Stimulated activated CD4-positive, alpha-beta T cell treated with anti-CD3 and anti-CD28 coated beads, TNF-alpha, amount 100 ng/mL, for 4 hours (primary cell): Measurements from ENCODE around the gene HOMEZ.
"Not testable (repeated sequence)": the region's sequence is repeated elsewhere in the genome, so short reads cannot be mapped to it uniquely, and the experiment has no call there.

Experiments
- DNase-seq, 3 experiments: peaks; one replicate each; pipeline ENCODE4 v3.0.0-alpha.2; 2020; ENCODE audit warnings: low read depth in 3 of 3

Gene HOMEZ, protein sequence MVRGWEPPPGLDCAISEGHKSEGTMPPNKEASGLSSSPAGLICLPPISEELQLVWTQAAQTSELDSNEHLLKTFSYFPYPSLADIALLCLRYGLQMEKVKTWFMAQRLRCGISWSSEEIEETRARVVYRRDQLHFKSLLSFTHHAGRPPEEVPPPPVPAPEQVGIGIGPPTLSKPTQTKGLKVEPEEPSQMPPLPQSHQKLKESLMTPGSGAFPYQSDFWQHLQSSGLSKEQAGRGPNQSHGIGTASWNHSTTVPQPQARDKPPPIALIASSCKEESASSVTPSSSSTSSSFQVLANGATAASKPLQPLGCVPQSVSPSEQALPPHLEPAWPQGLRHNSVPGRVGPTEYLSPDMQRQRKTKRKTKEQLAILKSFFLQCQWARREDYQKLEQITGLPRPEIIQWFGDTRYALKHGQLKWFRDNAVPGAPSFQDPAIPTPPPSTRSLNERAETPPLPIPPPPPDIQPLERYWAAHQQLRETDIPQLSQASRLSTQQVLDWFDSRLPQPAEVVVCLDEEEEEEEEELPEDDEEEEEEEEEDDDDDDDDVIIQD

DNA sequence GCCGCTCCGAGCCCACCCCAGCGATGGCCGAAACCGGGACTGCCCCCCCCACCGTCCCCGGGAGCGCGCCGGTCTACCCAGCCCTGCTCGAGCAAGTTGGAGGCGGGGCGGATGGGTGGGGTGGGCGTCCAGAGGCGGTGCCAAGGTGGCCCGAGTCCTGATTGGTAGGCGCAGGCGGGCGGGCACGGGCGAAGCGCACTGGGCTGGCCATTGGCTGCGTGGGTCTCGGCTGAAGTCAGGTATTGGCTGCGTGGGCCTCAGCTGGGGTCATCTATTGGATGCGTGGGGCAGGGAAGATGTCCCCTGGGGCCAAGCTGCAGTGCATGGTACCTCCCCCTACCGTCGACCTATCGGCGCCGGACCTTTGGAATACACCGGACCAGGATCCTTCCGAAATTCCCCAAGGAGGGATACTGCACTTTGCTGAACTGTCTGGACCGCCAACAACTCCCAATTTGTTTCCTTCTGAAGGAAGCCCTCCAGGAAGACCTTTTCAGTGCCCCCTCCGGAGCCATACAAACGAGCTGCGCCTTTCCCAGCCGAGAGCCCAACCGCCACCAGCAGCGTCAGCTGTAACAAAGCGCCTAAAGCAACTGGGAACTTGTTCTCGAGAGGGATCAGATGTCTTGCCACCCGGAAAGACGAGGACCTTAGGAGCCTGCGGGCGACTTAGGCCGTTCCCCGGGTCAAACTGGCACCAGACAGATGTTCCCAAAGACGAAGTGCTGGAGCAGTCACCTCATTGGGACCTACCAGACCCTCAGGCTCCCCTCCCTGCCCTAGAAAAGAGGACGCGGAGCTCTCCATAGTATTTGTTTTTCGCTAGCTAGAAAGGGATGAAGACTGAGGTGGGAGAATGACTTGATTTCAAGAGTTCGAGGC lies at the start of gene HOMEZ:
TSS of gene HOMEZ (minus strand) at position 113 of the 882 bp plus-strand sequence. CDS start 180 bp downstream, outside the sequence.
- DNase-seq = peak; percentile 95 to 97 (median 96)

DNA sequence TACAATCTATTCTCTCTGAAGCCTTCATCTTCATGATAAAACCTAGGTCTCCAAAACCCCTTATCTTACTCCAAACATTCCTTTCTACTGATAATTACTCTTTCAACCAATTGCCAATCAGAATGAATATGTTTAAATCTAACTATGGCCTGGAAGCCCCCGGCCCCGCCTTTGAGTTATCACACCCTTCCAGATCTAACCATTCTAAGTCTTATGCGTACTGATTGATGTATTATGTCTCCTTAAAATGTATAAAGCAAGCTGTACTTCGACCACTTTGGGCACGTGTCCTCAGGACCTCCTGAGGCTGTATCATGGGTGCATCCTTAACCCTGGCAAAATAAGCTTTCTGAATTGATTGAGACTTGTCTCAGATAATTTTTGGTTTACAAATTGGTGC lies 49.7 kb upstream of the HOMEZ start:
- DNase-seq = no peak

DNA sequence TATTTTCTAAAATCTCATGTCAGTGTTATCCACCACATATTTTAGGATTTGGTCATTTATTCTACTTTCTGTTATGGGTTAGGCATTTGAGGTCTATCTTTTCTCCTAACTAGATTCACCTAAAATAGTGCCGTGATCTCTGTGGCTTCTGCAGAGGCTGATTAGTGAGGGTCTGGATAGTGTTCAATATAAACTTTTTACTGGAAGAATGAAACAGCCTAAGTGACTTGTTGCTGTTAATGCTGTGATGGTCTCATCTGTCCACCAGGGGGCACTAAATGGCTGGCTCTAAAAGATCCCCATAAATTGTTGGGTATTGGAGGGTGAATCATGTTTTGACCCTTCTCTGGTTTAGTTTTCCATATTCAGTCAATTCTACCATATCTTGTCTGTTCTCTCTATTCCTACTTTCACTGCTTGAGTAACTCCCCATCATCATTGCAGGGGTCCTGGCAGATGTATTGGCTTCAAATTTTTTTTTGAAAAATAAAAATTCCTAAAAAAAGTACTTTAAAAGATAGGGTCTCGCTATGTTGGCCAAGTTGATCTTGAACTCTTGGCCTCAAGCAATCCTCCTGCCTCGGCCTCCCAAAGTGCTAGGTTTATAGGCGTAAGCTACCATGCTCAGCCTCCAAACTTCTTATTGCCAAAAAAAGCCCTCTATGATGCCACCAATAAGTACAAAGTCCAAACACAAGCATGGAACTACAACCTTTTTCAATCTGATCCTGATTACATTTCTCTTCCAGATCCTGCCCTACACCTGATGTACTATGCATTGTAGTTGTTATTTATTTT lies 42.2 kb upstream of the HOMEZ start:
- DNase-seq = peak in 2 of 3 experiments; percentile 38 to 52

DNA sequence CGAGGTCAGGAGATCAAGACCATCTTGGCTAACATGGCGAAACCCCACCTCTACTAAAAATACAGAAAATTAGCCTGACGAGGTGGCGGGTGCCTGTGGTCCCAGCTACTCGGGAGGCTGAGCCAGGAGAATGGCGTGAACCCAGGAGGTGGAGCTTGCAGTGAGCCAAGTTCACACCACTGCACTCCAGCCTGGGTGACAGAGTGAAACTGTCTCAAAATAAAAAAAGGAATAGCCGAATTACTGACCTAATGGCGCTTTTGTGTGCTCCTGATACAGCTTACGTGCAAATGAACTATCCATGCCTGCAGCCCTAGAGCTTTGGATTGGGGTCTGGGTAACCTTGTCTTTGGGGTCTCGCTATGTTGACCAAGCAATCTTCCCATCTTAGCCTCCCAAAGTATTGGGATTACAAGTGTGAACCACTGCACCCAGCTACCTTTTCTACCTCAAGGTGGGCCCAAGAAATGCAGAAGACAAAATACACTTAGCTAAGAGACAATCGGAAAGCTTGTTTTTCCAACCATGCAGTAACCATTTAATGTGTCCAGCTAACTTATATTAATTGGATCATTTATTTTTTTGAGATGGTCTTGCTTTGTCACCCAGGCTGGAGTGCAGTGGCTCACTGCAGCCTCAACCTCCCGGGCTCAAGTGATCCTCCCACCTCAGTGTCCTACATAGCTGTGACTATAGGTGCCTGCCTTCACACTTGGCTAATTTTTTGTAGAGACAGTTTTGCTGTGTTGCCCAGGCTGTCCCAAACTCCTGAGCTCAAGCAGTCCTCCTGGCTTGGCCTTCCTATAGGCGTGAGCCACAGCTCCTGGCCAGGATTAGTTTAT lies 40.8 kb upstream of the HOMEZ start:
- no peak for DNase-seq

DNA sequence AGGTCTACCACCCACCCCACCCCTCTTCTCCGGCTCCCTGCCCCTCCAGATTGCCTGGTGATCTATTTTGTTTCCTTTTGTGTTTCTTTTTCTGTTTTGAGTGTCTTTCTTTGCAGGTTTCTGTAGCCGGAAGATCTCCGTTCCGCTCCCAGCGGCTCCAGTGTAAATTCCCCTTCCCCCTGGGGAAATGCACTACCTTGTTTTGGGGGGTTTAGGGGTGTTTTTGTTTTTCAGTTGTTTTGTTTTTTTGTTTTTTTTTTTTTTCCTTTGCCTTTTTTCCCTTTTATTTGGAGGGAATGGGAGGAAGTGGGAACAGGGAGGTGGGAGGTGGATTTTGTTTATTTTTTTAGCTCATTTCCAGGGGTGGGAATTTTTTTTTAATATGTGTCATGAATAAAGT lies 39.8 kb upstream of the HOMEZ start:
- not testable (repeated sequence) for DNase-seq

DNA sequence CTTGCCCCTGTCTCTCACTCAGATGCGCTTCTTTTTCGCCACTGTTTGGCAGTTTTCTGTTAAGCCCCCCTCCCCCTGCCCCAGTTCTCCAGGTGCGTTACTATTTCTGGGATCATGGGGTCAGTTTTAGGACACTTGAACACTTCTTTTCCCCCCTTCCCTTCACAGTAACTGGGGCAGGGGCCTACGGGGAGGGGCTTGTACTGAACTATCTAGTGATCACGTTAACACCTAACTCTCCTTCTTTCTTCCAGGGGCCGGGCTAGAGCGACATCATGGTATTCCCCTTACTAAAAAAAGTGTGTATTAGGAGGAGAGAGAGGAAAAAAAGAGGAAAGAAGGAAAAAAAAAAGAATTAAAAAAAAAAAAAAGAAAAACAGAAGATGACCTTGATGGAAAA lies 39.1 kb upstream of the HOMEZ start:
- DNase-seq = no peak

DNA sequence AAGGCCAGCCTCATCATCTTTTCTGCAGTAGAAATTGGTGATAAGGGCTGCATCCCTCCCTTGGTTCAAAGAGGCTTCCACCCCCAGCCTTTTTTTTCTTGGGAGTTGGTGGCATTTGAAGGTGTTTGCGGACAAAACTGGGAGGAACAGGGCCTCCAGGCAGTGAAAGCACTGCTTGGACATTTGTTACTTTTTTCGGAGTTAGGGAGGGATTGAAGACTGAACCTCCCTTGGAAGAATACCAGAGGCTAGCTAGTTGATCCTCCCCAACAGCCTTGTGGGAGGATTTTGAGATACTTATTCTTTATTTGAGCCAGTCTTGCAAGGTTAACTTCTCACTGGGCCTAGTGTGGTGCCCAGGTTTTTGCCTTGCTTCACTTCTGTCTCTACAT lies 38.5 kb upstream of the HOMEZ start:
- no peak for DNase-seq

DNA sequence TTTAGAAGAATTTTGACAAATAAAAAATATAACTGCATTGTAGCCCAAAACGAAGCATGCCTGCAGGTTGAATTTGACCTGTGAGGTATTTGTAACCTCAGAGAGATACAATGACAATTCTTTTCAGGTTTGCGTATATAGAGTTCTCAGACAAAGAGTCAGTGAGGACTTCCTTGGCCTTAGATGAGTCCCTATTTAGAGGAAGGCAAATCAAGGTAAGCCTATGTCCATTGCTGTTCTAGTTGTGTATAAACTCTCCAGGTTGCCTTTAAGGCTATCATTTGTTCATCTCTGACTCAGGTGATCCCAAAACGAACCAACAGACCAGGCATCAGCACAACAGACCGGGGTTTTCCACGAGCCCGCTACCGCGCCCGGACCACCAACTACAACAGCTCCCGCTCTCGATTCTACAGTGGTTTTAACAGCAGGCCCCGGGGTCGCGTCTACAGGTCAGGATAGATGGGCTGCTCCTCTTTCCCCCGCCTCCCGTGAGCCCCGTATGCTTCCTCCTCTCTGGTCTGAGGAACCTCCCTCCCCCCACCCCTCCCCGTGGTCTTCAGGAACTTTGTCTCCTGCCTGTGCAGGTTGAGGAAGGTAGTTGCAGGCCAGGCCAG lies 38.0 kb upstream of the HOMEZ start:
- DNase-seq = no peak

DNA sequence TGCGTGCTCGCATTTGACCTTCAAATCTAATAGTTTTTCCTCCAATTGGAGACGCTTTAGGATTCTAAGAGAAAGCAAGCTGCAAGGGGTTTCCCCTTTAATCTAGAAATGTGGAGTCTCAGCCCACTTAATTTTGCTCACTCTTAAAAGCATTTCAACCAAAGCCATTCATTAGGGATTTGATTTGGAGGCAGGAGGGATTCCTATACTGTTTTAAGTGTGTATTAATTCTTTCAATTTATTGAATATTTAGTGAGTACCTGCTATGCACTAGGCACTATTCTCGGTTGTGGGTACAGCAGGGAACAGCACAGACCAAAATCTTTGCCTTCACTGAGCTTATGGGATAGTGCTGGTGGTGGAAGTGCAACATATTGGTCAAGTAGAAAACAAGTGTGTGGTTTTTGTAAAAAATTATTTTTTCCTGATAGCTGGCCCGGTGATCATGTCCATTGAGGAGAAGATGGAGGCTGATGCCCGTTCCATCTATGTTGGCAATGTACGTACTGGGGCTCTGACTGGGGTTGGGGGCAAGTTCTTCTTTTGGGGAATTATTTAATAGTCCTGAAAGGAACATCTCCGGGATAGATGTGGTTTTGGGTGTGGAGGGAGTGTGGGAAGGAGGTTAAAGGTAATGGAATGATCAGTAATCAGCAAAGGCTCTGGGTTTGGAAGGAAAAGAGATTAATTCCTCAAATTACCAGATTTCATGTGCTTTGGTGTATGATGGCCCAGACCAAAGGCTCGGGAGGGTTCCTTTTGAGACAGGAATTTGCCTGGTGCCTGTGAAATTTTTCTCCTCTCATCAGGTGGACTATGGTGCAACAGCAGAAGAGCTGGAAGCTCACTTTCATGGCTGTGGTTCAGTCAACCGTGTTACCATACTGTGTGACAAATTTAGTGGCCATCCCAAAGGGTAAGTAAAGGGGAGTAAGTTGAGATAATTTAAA lies 36.9 kb upstream of the HOMEZ start:
- DNase-seq = no peak

DNA sequence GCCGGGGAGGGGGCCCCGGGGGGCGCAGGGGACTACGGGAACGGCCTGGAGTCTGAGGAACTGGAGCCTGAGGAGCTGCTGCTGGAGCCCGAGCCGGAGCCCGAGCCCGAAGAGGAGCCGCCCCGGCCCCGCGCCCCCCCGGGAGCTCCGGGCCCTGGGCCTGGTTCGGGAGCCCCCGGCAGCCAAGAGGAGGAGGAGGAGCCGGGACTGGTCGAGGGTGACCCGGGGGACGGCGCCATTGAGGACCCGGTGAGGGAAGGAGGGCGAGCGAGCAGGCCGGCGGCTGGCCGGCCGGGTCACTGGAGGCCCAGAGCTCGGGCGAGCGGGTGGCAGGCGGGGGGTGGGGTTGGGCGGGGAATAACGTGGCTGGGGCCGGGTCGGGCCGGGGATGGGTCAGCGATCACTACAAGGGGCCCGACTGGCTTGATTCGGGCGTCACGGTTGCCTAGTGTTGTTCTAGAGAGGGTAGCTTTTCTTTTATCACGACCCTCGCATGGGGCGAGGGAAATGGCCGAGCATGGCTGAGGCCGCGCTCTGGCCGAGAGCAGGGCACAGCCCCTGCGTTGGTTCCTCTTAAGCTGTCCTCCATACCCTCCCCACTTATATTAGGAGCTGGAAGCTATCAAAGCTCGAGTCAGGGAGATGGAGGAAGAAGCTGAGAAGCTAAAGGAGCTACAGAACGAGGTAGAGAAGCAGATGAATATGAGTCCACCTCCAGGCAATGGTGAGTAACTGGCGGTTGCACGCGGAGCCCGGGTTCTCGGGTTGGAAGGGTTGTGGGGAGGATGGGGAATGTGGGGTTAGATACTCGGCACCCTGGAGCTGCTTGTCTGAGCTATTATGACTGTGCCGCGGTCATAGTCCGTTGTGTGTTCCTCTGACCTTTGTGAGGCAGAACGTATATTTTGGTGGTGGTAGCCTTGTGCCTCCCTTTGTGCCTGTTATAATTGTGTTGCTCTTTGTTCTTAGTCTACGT lies 35.9 kb upstream of the HOMEZ start:
- DNase-seq = peak in 1 of 3 experiments; percentile 25

DNA sequence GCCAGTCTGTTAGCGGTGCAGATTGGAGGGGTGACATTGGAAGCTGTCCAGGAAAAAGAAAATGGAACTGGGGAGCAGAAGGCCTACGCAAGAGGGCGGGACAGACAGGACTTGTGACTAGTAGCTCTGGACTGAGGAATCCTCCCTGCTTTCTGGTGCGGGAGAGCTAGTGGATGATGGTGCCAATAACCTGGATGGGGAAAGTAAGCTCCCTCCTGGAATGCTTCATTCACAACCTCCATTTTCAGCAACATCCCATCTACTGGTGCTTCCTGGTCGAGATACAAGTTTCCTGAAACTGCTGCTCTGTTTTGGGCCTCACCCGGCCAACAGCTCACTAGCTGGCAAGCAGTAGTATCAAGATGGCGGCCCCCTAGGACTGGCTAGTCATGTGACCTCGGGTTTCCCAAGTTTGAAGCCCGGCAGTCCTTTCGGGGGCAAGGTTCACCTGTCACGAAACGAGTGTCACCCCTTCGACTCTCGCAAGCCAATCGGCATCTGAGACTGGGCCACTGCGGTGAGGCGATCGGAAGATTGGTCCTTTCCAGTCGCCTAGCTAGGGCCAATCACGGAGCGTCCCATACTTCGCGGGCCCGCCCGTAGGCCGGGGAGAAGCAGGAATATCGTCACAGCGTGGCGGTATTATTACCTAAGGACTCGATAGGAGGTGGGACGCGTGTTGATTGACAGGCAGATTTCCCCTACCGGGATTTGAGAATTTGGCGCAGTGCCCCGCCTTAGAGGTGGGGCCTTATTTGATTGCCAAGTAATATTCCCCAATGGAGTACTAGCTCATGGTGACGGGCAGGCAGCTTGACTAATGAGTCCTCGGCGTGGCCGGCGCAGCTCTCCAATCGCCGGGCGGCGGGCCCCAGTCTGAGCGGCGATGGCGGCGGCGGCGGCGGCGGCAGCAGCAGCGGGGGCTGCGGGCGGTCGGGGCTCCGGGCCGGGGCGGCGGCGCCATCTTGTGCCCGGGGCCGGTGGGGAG lies 34.9 kb upstream of the HOMEZ start, which contains the start of gene PABPN1:
TSS of gene PABPN1 (plus strand) at position 874 of the 988 bp plus-strand sequence. CDS start at position 887, 13 bp downstream.
- DNase-seq = peak; percentile 88 to 96 (median 92)

DNA sequence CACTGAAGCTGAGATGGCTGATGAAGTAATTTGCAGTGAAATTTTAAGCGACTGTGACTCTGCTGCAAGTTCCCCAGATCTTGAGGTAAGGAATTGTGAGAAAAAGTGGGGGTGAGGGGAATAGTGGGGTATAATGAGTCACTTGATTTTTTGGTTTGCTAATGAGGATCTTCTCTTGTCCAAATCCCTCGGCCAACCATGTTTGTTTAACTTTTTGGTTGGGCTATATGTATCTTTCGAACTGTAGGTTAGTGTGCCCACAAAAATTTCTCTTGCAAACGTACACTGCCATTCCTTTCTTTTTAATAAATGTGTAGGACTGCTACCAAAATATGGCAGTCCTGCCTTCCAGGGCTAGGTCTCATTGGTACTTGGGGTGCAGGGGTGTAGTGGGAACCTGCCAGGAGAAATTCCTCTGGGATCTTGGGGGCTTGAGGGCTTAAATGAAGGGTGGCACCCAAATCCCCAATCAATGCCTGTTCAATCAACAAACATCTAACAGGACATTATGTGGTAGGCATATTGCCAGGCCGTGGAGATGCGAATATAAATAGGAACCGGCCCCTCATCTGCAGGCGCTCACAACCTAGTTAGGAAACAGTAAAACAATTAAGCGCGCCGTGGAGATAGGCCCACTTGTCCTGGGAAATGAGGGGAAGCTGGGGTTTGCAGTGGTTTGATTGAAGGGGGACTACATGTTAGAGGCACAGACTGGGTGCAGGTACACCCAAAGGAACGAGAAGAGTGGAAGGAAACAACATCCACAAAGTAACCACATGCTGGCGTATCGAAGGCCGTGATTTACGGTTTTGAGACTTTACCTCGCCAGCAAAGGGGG lies 34.0 kb upstream of the HOMEZ start:
- no peak for DNase-seq

DNA sequence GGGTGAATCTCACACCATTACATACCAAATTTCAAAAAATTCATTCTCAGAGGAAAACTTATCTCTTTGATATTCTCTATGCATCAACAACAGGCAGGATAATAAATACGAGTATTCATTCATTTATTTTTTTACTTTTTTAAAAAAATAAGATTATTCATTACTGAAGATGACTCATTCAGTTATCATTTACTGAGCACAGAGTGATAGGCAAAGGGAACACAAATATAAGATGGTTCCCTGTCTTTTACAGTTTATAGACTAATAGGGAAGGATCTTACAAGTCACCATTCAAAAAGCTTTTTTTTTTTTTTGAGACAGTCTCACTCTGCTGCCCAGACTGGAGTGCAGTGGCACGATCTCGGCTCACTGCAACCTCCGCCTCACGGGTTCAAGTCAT lies 30.4 kb upstream of the HOMEZ start:
- DNase-seq = no peak

DNA sequence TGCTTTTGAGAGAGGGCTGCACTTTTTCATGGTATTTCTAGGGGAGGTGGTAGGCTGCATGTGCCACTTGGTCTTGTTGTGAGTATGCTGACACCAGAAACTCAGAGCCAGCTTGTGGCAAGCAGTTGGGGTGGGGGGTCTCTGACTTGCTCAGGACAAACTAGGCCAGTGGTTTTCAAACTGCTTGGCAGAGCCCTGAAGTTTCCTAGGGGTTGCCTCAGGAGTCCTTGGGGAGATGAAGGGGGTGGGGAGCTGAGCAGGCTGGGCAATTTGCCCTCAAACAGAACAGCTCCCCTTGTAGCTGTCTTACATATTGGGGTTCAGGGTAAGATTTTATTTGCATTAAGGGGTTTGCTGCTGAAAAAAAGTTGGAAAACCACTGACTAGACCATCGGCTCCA lies 24.6 kb upstream of the HOMEZ start:
- DNase-seq = no peak

DNA sequence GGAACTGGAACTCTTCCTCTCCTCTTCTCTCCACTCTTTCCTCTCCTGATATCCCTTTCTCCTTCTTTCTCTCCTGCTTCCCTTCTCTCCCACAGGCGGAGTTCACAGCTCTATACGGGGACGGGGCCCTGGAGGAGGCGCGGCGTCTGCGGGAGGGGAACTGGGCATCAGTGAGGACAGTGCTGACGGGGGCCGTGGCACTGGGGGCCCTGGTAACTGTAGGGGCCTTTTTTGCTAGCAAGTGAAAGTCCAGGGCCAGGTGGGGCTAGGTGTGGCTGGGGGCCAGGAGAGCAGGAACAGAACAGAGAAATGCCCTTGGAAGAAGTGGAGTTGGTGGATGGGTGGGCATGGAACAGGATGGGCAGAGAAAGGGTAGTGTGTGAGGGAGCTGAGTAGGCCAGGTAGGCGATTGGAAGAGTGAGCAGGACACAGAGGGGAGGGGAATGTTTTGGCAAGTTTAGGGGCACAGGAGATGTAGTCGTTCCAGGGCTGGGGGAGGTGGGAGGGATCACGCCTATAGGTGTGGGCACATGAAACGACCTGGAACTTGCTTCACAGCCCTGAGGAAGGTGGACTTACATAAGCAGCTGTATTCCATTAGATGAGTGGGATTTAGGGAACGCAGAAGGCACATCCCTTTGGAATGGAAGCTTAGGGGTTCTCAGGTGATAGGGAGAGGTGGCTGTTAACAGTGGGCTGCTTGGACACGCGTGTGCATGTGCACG lies 23.0 kb upstream of the HOMEZ start:
- no peak for DNase-seq
